Activated CD4-positive, alpha-beta T cell treated with anti-CD3 and anti-CD28 coated beads for 36 hours (primary cell): ENCODE results near the gene EFNA5. TPM values are rescaled to one million over a fixed set of nuclear protein-coding genes. Genes with fewer than 3 reads are reported as not detected.

ENCODE experiments used
- ATAC-seq: fragments of 200-7000 bp; cut with Tn5 transposase; one replicate; pipeline ENCODE4 v1.10.0; 2021; ENCODE audit warnings: mild to moderate bottlenecking, moderate library complexity
- CTCF ChIA-PET: fragments of 350-600 bp; sonication (Branson Sonifier 250); formaldehyde crosslinking; loops from one replicate; lab custom pipeline; 2021; ENCODE audit warnings: antibody characterized with exemption; lab: Charles Lee
- POLR2A ChIA-PET: fragments of 350-600 bp; sonication (Branson Sonifier 250); formaldehyde crosslinking; loops from one replicate; lab custom pipeline; 2021; ENCODE audit warnings: antibody characterized with exemption, inconsistent platforms; lab: Charles Lee
- DNase-seq: peaks from one replicate; pipeline ENCODE4 v3.0.0-alpha.2; 2020
- H3K27ac Mint-ChIP-seq: one replicate; pipeline ENCODE4 v1.8.0; 2021; ENCODE audit warnings: mixed read lengths
- H3K27me3 Mint-ChIP-seq: one replicate; pipeline ENCODE4 v1.8.0; 2021; ENCODE audit warnings: mixed read lengths
- H3K36me3 Mint-ChIP-seq: one replicate; pipeline ENCODE4 v1.8.0; 2021; ENCODE audit warnings: low read depth, mixed read lengths
- H3K4me1 Mint-ChIP-seq: one replicate; pipeline ENCODE4 v1.8.0; 2021; ENCODE audit warnings: mixed read lengths
- H3K4me3 Mint-ChIP-seq: one replicate; pipeline ENCODE4 v1.8.0; 2021; ENCODE audit warnings: mild to moderate bottlenecking, moderate library complexity, mixed read lengths
- H3K9me3 Mint-ChIP-seq: one replicate; pipeline ENCODE4 v1.8.0; 2021; ENCODE audit warnings: low read depth, mixed read lengths
- intact Hi-C, 2 experiments: fragments of 100-400 bp; cut with DNase I in 1 of 2; cut with micrococcal nuclease in 1 of 2; formaldehyde crosslinking; loops; one replicate each; pipeline versions ENCODE4 v1.14.2 to v1.15.1; 2022 to 2024; cut with DNase I, micrococcal nuclease
- total RNA-seq, 2 experiments: library from RNA; stranded (reverse); gene quantifications; one replicate each; pipeline ENCODE4 v1.2.3, GENCODE V29; 2021

Gene EFNA5
- total RNA-seq, 2 experiments from 2014 or later = not detected

DNA sequence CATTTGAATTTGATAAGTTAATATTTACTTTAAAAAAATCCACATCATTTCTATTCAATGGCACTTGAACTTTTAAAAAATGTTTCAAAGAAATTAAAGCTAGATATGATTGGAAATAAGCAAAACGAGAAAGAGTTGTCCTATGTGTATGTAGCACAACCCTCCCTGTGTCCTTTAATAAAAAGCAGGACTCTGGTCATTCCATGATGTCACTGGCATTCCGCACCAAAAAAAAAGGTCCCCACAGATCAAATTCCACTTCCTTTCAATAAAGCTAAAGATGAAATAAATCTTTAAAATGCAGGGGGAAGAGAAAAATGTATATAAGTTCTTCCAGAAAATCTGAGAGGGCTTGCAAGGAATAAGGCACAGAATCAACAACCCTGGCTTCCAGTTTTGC, 103.8 kb downstream of the EFNA5 start:
- CTCF ChIA-PET = interaction anchor here (0.6 kb wide), 1 partner anchor 30 kb away, joined by 3 read pairs; no protein-coding TSS in a partner anchor
- POLR2A ChIA-PET = no interaction called here
- Mint-ChIP-seq H3K36me3 (no peaks in the 10 kb centered on the region), H3K27me3 (peaks cover 7% of the 10 kb centered on the region), H3K4me1 (peaks cover 14% of the 10 kb centered on the region), H3K4me3 (no peak overlapping the region), H3K9me3 (no peaks in the 10 kb centered on the region), H3K27ac (no peak overlapping the region)
- ATAC-seq = no peak
- intact Hi-C loops = no loop called here
- DNase-seq = no peak

DNA sequence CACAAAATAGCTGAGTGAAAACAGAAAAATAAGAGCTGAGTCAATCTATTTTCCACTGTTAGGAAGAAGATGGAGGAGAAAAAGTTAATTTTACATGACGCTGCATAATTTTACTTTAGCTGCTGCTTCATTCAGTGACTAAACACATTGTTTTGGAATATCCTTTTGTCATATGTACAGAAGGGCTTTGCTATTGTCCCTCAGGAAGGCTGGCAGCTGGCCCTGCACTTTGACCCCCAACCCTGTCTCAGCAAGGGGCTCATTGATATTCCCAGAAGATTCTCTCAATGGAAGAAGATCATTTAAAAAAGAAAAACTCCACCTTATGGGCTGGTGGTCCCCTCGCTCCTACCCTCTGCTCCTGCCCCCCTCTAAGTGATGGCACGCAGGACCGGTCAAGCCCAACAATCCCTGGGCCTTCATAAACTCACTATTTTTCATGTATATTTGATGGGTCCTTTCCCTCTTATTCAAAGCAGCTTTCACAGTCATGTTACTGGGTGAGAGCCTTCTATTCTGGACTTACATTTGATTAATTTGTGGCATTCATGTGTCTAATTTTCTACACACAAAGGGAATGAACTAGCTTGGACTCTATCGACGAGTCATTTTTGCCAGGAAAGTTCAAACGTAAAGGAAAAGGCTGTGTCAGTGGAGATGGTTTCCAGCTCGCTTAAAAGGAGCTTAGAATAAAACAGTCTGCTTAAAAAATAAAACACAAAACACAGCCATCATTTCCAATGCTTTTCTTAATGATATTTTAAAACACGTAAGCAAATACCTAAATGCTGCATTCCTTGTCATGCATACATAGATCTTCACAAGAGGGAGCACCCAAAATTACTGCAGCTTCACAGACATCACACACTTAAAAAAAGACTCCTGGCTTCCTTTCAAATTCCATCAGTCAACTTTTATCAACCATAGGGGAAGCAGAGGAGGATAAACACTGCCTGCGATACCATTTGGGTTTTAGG, 104.7 kb downstream of the EFNA5 start:
- Mint-ChIP-seq H3K4me1 (peaks cover 5% of the 10 kb centered on the region), H3K9me3 (no peaks in the 10 kb centered on the region), H3K36me3 (no peaks in the 10 kb centered on the region), H3K27me3 (peaks cover 7% of the 10 kb centered on the region), H3K4me3 (no peak overlapping the region), H3K27ac (no peak overlapping the region)
- CTCF ChIA-PET = interaction anchor here (0.6 kb wide), 1 partner anchor 29 kb away, joined by 3 read pairs; no protein-coding TSS in a partner anchor
- POLR2A ChIA-PET = interaction anchor here (0.7 kb wide), 1 partner anchor 10 kb away, joined by 3 read pairs; no protein-coding TSS in a partner anchor
- intact Hi-C loops = no loop called here
- no peak for ATAC-seq
- DNase-seq = no peak

DNA sequence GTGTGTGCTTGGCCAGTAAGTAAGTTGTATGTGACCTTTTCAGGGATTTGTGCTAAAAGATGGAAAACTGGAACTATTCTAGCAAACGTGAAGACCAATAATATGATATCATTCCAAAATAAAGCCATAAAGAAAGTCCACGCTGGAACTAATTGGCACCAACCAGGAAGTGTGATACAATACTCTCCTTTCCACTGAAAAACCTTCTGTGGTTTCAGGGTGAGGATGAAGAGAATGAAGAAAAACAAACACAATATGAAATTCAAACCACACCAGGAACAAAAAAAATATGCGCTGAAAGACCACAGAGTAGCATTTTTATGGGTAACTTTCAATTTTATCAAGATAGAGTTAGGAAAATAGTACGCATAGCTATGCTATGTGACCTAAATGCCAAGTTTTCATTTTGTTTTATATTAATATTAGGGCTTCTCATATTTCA, 105.8 kb downstream of the EFNA5 start:
- DNase-seq (no peak), ATAC-seq (no peak)
- H3K36me3 Mint-ChIP-seq = no peaks in the 10 kb centered on the region
- peaks cover 7% of the 10 kb centered on the region for H3K27me3 Mint-ChIP-seq
- ChIA-PET POLR2A (no interaction called here), CTCF (interaction anchor here (0.6 kb wide), 1 partner anchor 117 kb away, joined by 3 read pairs; no protein-coding TSS in a partner anchor)
- no peak overlapping the region for H3K27ac Mint-ChIP-seq
- intact Hi-C loops = no loop called here
- no peak overlapping the region for H3K4me3 Mint-ChIP-seq
- H3K9me3 Mint-ChIP-seq = no peaks in the 10 kb centered on the region
- H3K4me1 Mint-ChIP-seq = no peaks in the 10 kb centered on the region

DNA sequence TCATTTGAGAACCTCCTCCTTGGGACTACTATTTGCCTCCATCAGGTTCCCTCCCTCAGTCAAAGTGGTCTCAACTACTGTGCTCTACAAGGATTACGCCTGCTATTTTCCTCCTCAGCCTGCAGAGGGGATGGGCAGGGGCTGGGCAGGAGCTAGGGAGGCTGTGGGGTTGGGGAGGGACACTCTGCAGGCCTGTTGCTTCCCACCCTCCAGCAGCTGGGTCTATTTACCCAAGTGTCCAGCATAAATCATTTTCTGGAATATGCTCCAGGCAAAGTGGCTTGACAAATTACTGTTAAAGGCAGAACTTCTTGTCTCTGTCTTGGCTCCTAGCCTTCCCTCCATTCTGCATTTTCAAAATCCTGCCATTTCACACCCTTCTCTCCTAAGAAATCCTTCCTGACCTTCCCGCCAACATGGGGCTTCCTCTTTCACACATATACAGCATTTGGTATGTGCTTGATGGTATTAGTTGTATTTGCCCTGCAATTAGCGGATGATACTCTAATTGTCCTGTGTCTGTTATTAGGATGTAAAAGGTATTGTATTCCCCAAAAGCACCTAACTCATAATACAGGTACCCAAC, 106.7 kb downstream of the EFNA5 start:
- POLR2A ChIA-PET = no interaction called here
- Mint-ChIP-seq H3K27ac (no peak overlapping the region), H3K27me3 (peaks cover 7% of the 10 kb centered on the region), H3K36me3 (no peaks in the 10 kb centered on the region), H3K4me1 (no peaks in the 10 kb centered on the region), H3K9me3 (no peaks in the 10 kb centered on the region), H3K4me3 (no peak overlapping the region)
- ATAC-seq = no peak
- CTCF ChIA-PET = interaction anchor here (0.6 to 2.4 kb wide), 2 partner anchors 8 to 116 kb away, joined by 3 to 18 read pairs; no protein-coding TSS in a partner anchor
- intact Hi-C loops = no loop called here
- no peak for DNase-seq

DNA sequence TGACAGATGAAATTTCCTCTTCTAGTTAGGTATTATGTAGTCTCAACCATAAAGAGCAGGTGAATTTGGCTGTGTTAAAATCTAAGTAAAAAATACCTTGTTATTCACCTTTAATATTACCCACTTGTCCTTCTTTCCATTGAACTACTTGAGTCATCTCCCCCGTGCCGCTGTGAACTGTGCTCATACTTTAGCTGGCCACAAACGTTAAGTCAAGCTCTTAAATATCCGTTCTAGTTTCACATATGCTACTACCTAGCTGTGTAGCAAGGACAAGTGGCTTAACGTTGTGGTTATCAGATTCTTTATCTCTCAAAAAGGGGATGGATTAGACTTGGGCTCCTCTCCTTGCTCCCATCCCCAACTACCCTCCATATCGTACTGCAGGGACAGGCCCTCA, 110.4 kb downstream of the EFNA5 start:
- Mint-ChIP-seq H3K4me1 (no peaks in the 10 kb centered on the region), H3K4me3 (no peak overlapping the region), H3K36me3 (no peaks in the 10 kb centered on the region), H3K27ac (no peak overlapping the region), H3K9me3 (no peaks in the 10 kb centered on the region), H3K27me3 (peaks cover 9% of the 10 kb centered on the region)
- POLR2A ChIA-PET = no interaction called here
- ATAC-seq (no peak), DNase-seq (no peak)
- CTCF ChIA-PET = interaction anchor here (1.0 kb wide), 1 partner anchor 11 kb away, joined by 3 read pairs; no protein-coding TSS in a partner anchor
- intact Hi-C loops = no loop called here

DNA sequence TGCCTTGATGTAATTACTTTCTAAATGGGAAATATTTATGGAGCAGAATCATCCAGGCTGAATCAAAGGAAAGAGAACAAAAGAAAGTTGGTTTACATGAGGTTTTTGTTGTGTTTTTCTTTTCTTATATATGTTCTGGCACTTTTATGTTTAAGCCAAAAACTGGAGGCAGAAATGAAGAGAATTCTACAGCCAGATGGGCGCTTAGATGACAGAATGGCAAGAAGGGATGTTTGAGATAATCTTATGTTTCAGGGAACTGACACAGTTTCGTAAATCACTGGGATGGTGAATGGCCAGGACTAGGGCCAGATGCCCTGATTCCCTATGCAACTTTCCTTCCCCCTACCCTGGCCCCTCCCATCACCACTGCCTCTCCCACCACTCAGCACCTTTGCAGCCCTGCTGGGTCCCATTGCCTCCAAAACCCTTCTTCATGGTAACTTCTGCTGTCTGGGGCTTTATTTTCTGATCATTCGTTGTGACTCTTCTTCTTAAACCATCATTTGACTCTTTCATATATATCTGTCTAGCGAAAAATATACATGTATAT, 111.8 kb downstream of the EFNA5 start:
- Mint-ChIP-seq H3K27ac (no peak overlapping the region), H3K27me3 (peaks cover 7% of the 10 kb centered on the region), H3K4me3 (no peak overlapping the region), H3K4me1 (no peaks in the 10 kb centered on the region), H3K36me3 (no peaks in the 10 kb centered on the region), H3K9me3 (no peaks in the 10 kb centered on the region)
- no peak for DNase-seq
- intact Hi-C loops = no loop called here
- ATAC-seq = no peak
- ChIA-PET POLR2A (interaction anchor here (0.7 kb wide), 1 partner anchor 105 kb away, joined by 3 read pairs; no protein-coding TSS in a partner anchor), CTCF (interaction anchor here (0.6 kb wide), 1 partner anchor 208 kb away, joined by 3 read pairs; no protein-coding TSS in a partner anchor)

DNA sequence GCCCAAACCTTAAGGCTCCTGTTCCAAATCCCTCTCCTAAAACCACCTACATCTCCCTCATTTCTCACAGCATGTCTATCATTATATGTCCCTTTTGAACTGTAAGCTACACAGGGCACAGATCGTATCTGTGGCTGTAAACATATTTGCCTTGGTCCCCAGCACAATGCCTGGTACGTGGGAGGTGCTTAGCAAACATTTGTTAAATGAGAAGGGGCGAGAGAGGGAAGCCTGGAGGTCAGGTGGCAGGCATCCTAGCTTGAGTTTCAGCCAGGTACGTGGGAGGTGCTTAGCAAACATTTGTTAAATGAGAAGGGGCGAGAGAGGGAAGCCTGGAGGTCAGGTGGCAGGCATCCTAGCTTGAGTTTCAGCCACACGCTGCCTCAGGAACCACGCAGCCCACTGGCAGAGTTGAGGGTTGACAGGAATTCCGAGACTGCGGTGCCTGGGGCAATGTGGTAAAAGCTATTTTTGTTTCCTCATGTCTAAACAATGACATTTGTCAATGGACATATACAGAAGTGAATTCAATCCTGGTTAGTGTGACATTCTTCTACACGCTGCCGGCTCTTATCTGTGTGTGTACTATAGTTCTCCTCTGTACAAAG, 113.6 kb downstream of the EFNA5 start:
- Mint-ChIP-seq H3K27ac (no peak overlapping the region), H3K36me3 (no peaks in the 10 kb centered on the region), H3K27me3 (peaks cover 4% of the 10 kb centered on the region), H3K4me3 (no peak overlapping the region), H3K9me3 (no peaks in the 10 kb centered on the region), H3K4me1 (no peaks in the 10 kb centered on the region)
- CTCF ChIA-PET = no interaction called here
- DNase-seq (no peak), ATAC-seq (no peak)
- POLR2A ChIA-PET = no interaction called here
- intact Hi-C loops = no loop called here

DNA sequence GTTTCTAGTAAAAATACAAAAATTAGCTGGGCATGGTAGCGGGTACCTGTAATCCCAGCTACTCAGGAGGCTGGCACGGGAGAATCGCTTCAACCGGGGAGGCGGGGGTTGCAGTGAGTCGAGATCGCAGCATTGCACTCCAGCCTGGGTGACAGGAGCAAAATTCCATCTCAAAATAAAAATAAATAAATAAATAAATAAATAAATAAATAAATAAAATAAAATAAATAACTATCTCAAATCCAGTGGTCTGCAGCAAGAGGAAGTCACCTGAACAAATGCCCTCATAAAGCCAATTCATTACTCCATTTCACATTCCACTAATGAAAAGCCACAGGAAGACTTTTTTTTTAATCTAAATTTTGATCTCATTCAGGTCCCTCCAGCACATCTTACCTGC, 114.2 kb downstream of the EFNA5 start:
- no peak for DNase-seq
- no peak overlapping the region for H3K4me3 Mint-ChIP-seq
- H3K9me3 Mint-ChIP-seq = no peaks in the 10 kb centered on the region
- H3K4me1 Mint-ChIP-seq = no peaks in the 10 kb centered on the region
- no peak for ATAC-seq
- H3K36me3 Mint-ChIP-seq = no peaks in the 10 kb centered on the region
- no peak overlapping the region for H3K27ac Mint-ChIP-seq
- H3K27me3 Mint-ChIP-seq = peaks cover 4% of the 10 kb centered on the region
- ChIA-PET CTCF (no interaction called here), POLR2A (no interaction called here)
- intact Hi-C loops = no loop called here

DNA sequence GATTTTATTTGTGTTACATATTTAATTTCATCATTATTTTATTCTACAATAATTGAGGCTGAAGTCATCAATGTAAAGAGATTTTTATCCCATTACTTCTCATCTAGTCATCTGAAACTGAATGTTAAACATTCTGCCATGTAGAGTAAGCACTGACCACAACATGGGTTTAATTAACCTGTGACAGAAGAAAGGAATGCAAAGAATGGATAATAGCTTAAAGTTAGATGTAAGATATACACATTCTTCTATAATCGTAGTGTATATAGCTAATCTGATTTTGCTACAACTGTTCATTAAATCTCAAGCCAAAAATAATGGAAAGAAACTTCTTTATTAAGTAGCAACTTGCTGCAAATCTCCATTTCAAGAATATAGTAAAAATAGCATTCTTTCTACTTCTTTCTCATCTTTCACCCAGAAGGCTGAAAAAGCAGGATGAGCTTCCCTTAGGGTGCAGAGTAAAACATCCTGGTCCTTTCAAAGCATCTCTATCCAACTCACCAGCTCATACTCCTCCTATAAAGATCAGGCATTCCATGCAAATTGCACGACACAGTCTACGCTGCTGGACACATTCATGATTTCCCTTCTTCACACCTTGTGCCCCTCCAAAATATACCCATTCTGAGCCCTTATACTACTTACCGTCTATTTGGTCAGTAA, 115.2 kb downstream of the EFNA5 start:
- ChIA-PET CTCF (interaction anchor here (0.8 kb wide), 1 partner anchor 176 kb away, joined by 3 read pairs; no protein-coding TSS in a partner anchor), POLR2A (interaction anchor here (0.5 kb wide), 1 partner anchor 11 kb away, joined by 3 read pairs; no protein-coding TSS in a partner anchor)

DNA sequence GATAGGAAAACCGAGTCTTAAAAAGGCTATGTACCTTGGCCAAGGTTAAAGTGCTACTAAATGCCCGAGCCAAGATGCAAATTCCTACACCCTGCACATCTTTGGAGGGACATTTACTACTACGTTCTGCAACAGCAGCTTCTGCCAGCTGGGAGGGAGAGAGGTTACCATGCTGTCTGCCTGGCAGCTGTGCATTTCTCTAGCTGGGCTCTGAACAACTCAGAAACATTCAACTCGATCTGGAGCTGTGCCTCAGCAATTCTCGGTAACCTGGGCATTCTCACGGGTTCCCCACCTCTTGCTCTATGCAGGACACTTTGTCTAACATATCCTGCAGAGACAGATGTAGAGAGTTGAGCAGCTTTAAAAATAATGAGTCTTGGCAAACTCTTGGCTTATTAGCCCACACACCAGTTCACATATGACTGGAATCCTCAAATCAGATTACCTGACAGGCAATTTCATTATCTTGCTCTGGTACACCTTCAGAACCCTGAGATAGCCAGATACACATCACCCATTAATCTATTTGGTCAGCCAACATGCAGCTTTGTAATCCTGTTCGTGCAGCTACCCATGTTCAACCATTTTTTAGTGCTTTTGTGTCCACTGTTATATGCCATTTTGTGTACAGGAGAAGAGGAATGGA, 115.8 kb downstream of the EFNA5 start:
- DNase-seq (no peak), ATAC-seq (no peak)
- Mint-ChIP-seq H3K9me3 (no peaks in the 10 kb centered on the region), H3K27ac (no peak overlapping the region), H3K4me3 (no peak overlapping the region), H3K27me3 (peaks cover 6% of the 10 kb centered on the region), H3K4me1 (no peaks in the 10 kb centered on the region), H3K36me3 (no peaks in the 10 kb centered on the region)
- intact Hi-C loops = no loop called here
- CTCF ChIA-PET = no interaction called here
- POLR2A ChIA-PET = no interaction called here

More for the DNA sequence above, 115.2 kb downstream of the EFNA5 start:
- no peak overlapping the region for H3K4me3 Mint-ChIP-seq
- ATAC-seq (no peak), DNase-seq (no peak)
- H3K27ac Mint-ChIP-seq = no peak overlapping the region
- H3K9me3 Mint-ChIP-seq = no peaks in the 10 kb centered on the region
- intact Hi-C loops = no loop called here
- H3K36me3 Mint-ChIP-seq = no peaks in the 10 kb centered on the region
- H3K4me1 Mint-ChIP-seq = no peaks in the 10 kb centered on the region
- H3K27me3 Mint-ChIP-seq = peaks cover 6% of the 10 kb centered on the region
